Measurements from ENCODE around the gene ADCY3. TPM values are rescaled to one million over a fixed set of nuclear protein-coding genes. Genes with fewer than 3 reads are reported as not detected.

Gene ADCY3
- polyA plus RNA-seq, 2 donors, result 15.2 to 32.0 TPM

DNA sequence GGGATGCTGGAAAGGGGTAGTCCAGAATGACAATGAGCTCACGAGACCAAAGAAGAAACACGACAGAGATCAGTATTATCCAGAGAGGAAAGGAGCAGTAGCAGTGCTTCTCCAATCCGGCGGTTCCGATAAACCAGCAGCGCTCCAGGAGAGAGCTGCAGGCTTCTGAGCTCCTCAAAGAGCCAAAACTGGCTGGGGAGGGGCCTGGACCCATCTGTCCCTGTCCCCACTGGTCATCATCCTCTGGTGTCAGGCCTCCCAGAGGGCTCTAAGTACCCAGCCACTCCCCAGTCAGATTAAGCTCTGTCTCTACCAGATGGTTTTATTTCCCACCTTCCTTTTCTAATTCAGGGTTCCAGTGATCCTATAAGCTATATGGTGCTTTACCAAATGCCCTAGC, 28.5 kb upstream of the ADCY3 start:
- no peaks in the 10 kb centered on the region for H3K27me3 ChIP-seq (ENCODE audit: control insufficient read depth in 1 of 2, insufficient read depth in 2 of 2, low read length in 2 of 2)
- no peaks in the 10 kb centered on the region for H3K9me3 ChIP-seq (ENCODE audit: control insufficient read depth in 2 of 2, insufficient read depth in 1 of 2, low read depth in 1 of 2, low read length in 1 of 2)
- no peaks in the 10 kb centered on the region for H3K4me1 ChIP-seq (ENCODE audit: control insufficient read depth in 2 of 2, insufficient read depth in 2 of 2, low read length in 1 of 2)
- no peak overlapping the region for H3K27ac ChIP-seq (ENCODE audit: low read depth in 2 of 2, low read length in 1 of 2)
- H3K36me3 ChIP-seq (ENCODE audit: control insufficient read depth in 2 of 2, insufficient read depth in 2 of 2, low read length in 1 of 2), result peaks cover 14 to 16% of the 10 kb centered on the region in 2 donors
- H3K4me3 ChIP-seq (ENCODE audit: low read depth in 1 of 2, low read length in 2 of 2), result no peak overlapping the region
- WGBS, 2 donors, result 93 to 95% methylated on average over 6 of the region's 6 CpGs

DNA sequence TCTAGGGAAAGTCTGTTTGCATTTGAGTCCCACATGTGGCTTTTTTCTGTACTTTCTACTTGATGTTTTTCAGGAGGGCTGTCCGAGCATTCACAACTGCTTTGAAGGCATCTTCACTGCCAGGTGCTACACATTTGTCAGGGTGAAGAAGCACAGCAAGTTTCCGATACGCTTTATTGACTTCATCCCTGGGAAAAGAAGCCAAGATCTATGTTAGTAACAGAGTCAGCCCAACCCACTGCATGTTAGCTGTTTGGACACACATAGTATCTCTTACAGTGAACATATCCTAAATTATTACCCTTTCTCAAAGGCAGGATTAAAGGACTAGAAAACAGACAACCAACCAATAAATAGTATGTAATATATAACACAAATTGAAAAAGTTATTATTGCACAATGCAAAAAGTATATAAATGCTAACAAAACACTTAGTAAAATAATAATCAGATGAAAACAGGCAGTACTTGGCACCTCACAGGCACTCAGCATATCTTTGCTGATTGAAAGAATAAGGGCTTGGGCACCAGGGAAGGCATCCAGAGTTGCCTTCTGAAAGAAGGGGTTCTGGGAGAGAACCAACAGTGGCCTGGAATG, 27.6 kb upstream of the ADCY3 start:
- Histone ChIP-seq H3K36me3 (ENCODE audit: control insufficient read depth in 2 of 2, insufficient read depth in 2 of 2, low read length in 1 of 2) (peaks cover 14 to 16% of the 10 kb centered on the region in 2 donors), H3K27me3 (ENCODE audit: control insufficient read depth in 1 of 2, insufficient read depth in 2 of 2, low read length in 2 of 2) (no peaks in the 10 kb centered on the region), H3K4me3 (ENCODE audit: low read depth in 1 of 2, low read length in 2 of 2) (no peak overlapping the region), H3K4me1 (ENCODE audit: control insufficient read depth in 2 of 2, insufficient read depth in 2 of 2, low read length in 1 of 2) (no peaks in the 10 kb centered on the region), H3K27ac (ENCODE audit: low read depth in 2 of 2, low read length in 1 of 2) (no peak overlapping the region), H3K9me3 (ENCODE audit: control insufficient read depth in 2 of 2, insufficient read depth in 1 of 2, low read depth in 1 of 2, low read length in 1 of 2) (no peaks in the 10 kb centered on the region)
- WGBS, 2 donors, result 90 to 94% methylated on average over 3 of the region's 3 CpGs

DNA sequence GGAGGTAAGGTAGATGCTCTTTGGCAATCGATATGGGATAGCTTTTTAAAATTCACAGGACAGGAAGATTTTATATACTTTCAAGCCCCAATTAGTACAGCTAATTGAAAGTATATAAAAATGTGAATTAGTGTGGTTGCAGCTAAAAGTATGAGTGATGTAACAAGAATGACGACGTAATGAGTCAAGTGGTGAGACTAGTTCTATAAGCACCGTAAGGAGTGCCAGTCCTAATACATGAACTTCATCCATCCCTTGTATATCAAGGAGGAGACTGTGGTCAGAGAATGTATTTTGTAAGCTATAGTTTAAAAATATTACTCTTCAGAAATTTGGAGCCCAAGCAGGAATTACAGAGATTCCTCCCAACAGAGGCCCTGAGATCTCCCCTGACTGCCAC, 25.9 kb upstream of the ADCY3 start:
- Histone ChIP-seq H3K9me3 (ENCODE audit: control insufficient read depth in 2 of 2, insufficient read depth in 1 of 2, low read depth in 1 of 2, low read length in 1 of 2) (no peaks in the 10 kb centered on the region), H3K27ac (ENCODE audit: low read depth in 2 of 2, low read length in 1 of 2) (peak overlapping the region in 1 of 2 donors; percentile 69), H3K4me3 (ENCODE audit: low read depth in 1 of 2, low read length in 2 of 2) (no peak overlapping the region), H3K4me1 (ENCODE audit: control insufficient read depth in 2 of 2, insufficient read depth in 2 of 2, low read length in 1 of 2) (no peaks in the 10 kb centered on the region), H3K36me3 (ENCODE audit: control insufficient read depth in 2 of 2, insufficient read depth in 2 of 2, low read length in 1 of 2) (peaks cover 11 to 13% of the 10 kb centered on the region in 2 donors), H3K27me3 (ENCODE audit: control insufficient read depth in 1 of 2, insufficient read depth in 2 of 2, low read length in 2 of 2) (no peaks in the 10 kb centered on the region)
- WGBS, 2 donors, result 79 to 87% methylated on average over 4 of the region's 4 CpGs

DNA sequence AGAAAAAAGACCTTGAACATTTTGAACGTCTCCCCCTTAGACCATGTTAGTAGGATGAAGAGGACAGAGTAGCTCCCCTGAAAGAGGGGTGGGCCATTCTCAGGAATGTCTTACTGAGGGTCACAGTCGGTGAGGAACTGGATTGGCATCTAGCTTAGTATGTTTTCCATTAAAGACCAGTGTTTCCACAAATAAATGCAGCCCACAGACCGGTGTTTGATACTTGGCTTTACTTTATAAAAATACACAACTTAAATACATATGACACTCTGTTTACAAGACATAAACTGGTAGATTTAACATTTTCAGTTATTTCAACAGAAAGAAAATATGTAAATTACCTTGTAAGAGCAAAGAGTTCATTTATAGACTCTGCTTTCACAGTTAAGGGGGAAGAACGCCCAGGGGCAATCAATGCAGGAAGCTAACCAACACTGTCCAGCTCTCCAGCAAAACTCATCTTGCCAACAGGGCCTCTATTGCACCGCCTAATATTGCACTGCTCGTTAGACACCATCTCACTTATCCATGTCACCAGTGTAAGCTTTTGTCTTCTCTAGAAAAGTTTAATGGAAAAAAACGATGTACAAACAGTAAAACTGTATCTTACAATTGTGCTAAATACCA, 23.5 kb upstream of the ADCY3 start:
- Histone ChIP-seq H3K9me3 (ENCODE audit: control insufficient read depth in 2 of 2, insufficient read depth in 1 of 2, low read depth in 1 of 2, low read length in 1 of 2) (no peaks in the 10 kb centered on the region), H3K27me3 (ENCODE audit: control insufficient read depth in 1 of 2, insufficient read depth in 2 of 2, low read length in 2 of 2) (no peaks in the 10 kb centered on the region), H3K4me3 (ENCODE audit: low read depth in 1 of 2, low read length in 2 of 2) (no peak overlapping the region), H3K27ac (ENCODE audit: low read depth in 2 of 2, low read length in 1 of 2) (no peak overlapping the region), H3K4me1 (ENCODE audit: control insufficient read depth in 2 of 2, insufficient read depth in 2 of 2, low read length in 1 of 2) (no peaks in the 10 kb centered on the region), H3K36me3 (ENCODE audit: control insufficient read depth in 2 of 2, insufficient read depth in 2 of 2, low read length in 1 of 2) (peaks cover 11% of the 10 kb centered on the region in 2 donors)
- 80% methylated on average over 7 of the region's 7 CpGs for WGBS, 2 donors

DNA sequence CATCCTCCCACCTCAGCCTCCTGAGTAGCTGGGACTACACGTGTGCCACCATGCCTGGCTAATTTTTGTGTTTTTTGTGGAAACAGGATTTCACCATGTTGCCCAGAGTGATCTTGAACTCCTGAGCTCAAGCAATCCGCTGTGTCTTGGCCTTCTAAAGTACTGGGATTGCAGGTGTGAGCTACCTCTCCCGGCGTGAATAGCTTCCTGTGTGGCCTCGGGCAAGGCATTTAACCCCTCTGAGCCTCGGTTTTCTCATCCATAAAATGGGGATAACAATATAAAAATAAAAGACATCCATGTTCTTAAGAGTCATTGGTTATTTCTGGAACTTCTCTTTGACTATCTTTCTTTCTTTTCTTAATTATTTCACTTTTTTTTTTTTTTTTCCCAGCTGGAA, 19.3 kb upstream of the ADCY3 start:
- H3K27me3 ChIP-seq (ENCODE audit: control insufficient read depth in 1 of 2, insufficient read depth in 2 of 2, low read length in 2 of 2), result no peaks in the 10 kb centered on the region
- no peak overlapping the region for H3K4me3 ChIP-seq (ENCODE audit: low read depth in 1 of 2, low read length in 2 of 2)
- H3K9me3 ChIP-seq (ENCODE audit: control insufficient read depth in 2 of 2, insufficient read depth in 1 of 2, low read depth in 1 of 2, low read length in 1 of 2), result no peaks in the 10 kb centered on the region
- H3K4me1 ChIP-seq (ENCODE audit: control insufficient read depth in 2 of 2, insufficient read depth in 2 of 2, low read length in 1 of 2), result no peaks in the 10 kb centered on the region
- H3K36me3 ChIP-seq (ENCODE audit: control insufficient read depth in 2 of 2, insufficient read depth in 2 of 2, low read length in 1 of 2), result no peaks in the 10 kb centered on the region
- H3K27ac ChIP-seq (ENCODE audit: low read depth in 2 of 2, low read length in 1 of 2), result no peak overlapping the region
- 76 to 82% methylated on average over 6 of the region's 6 CpGs for WGBS, 2 donors

DNA sequence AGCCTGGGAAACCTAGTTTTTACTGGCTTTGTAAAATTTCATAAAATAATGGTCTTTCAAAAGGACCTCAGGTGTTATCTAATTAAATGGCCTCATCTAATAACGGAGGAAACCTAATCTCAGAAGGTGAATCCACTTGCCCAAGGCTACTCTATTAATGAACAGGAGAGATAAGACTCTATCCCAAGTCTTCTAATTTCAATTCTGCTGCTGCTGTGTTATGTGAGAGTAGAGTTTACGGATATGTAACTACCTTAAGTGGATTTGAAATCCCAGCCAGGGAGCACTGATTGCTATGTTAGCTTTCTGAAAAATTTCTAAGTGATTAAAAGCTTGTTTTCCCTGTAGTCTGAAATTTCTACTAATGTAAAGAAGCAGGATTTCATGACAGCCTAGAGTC, 17.2 kb upstream of the ADCY3 start:
- no peak overlapping the region for H3K4me3 ChIP-seq (ENCODE audit: low read depth in 1 of 2, low read length in 2 of 2)

DNA sequence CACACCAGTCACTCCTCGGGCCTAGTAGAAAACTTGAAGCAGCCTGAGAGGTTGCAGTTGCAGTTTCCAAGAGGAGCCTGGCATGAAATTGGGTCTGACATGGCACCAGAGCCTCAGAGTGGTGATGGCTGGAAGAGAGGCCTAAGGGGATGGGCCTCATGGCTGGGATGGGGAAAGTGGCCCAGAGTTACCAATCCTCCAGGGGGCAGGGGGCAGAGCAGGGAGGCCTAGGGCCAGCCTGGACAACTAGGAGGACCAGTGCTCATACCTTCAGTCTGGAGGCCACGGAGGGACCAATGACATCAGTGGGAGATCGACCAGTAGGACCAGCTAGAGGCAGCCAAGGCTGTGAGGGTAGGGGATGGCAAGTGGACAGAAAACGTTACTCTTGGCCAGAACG, 15.1 kb upstream of the ADCY3 start:
- no peak overlapping the region for H3K4me3 ChIP-seq (ENCODE audit: low read depth in 1 of 2, low read length in 2 of 2)
- no peak overlapping the region for H3K27ac ChIP-seq (ENCODE audit: low read depth in 2 of 2, low read length in 1 of 2)
- H3K9me3 ChIP-seq (ENCODE audit: control insufficient read depth in 2 of 2, insufficient read depth in 1 of 2, low read depth in 1 of 2, low read length in 1 of 2), result no peaks in the 10 kb centered on the region
- H3K36me3 ChIP-seq (ENCODE audit: control insufficient read depth in 2 of 2, insufficient read depth in 2 of 2, low read length in 1 of 2), result no peaks in the 10 kb centered on the region
- WGBS, 2 donors, result 90% methylated on average over 5 of the region's 5 CpGs
- H3K27me3 ChIP-seq (ENCODE audit: control insufficient read depth in 1 of 2, insufficient read depth in 2 of 2, low read length in 2 of 2), result no peaks in the 10 kb centered on the region
- no peaks in the 10 kb centered on the region for H3K4me1 ChIP-seq (ENCODE audit: control insufficient read depth in 2 of 2, insufficient read depth in 2 of 2, low read length in 1 of 2)

More for the DNA sequence above, 17.2 kb upstream of the ADCY3 start:
- Histone ChIP-seq H3K4me1 (ENCODE audit: control insufficient read depth in 2 of 2, insufficient read depth in 2 of 2, low read length in 1 of 2) (no peaks in the 10 kb centered on the region), H3K27me3 (ENCODE audit: control insufficient read depth in 1 of 2, insufficient read depth in 2 of 2, low read length in 2 of 2) (no peaks in the 10 kb centered on the region), H3K9me3 (ENCODE audit: control insufficient read depth in 2 of 2, insufficient read depth in 1 of 2, low read depth in 1 of 2, low read length in 1 of 2) (no peaks in the 10 kb centered on the region), H3K27ac (ENCODE audit: low read depth in 2 of 2, low read length in 1 of 2) (no peak overlapping the region), H3K36me3 (ENCODE audit: control insufficient read depth in 2 of 2, insufficient read depth in 2 of 2, low read length in 1 of 2) (no peaks in the 10 kb centered on the region)
- WGBS, 2 donors, result 87 to 90% methylated on average over 2 of the region's 2 CpGs

DNA sequence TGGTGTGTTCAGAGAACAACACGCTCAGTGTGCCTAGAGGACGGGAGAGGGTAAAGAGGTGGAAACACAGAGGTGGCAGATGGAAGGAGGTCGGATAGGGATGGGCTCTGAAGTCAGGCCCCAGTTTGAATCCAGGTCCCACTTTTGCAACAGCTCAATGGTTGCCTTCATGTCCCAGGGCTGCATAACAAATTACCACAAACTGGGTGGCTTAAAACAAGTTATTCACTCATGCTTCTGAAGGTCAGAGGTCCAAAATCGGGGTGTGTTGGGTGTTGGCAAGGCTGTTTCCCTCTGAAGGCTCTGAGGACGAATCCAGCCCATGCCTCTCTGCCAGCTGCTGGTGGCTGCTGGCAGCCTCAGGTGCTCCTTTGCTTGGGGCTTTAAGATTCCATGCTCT, 12.7 kb upstream of the ADCY3 start:
- Histone ChIP-seq H3K9me3 (ENCODE audit: control insufficient read depth in 2 of 2, insufficient read depth in 1 of 2, low read depth in 1 of 2, low read length in 1 of 2) (no peaks in the 10 kb centered on the region), H3K27me3 (ENCODE audit: control insufficient read depth in 1 of 2, insufficient read depth in 2 of 2, low read length in 2 of 2) (no peaks in the 10 kb centered on the region), H3K36me3 (ENCODE audit: control insufficient read depth in 2 of 2, insufficient read depth in 2 of 2, low read length in 1 of 2) (no peaks in the 10 kb centered on the region), H3K27ac (ENCODE audit: low read depth in 2 of 2, low read length in 1 of 2) (no peak overlapping the region), H3K4me3 (ENCODE audit: low read depth in 1 of 2, low read length in 2 of 2) (no peak overlapping the region), H3K4me1 (ENCODE audit: control insufficient read depth in 2 of 2, insufficient read depth in 2 of 2, low read length in 1 of 2) (no peaks in the 10 kb centered on the region)
- 76 to 80% methylated on average over 5 of the region's 5 CpGs for WGBS, 2 donors

DNA sequence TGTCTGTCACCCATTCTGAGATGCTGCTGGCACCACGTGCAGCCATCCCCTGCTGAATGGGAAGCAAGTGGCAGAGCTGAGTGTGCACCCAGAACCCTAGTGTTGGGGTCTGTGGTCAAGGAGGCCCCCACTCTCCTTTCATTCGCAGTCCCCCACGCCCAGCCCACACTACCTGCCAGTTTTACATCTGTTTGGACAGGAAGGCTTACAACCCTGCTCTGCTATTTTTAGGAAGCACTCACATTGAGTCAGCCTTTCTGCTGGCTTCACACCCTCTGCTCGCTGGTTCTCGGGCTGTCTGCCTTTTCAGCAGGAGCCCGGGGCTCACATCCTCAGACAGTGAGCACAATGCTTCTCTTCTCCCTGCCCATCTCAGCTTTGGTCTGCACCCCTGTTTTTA, 10.7 kb upstream of the ADCY3 start:
- Histone ChIP-seq H3K27me3 (ENCODE audit: control insufficient read depth in 1 of 2, insufficient read depth in 2 of 2, low read length in 2 of 2) (no peaks in the 10 kb centered on the region), H3K36me3 (ENCODE audit: control insufficient read depth in 2 of 2, insufficient read depth in 2 of 2, low read length in 1 of 2) (no peaks in the 10 kb centered on the region), H3K9me3 (ENCODE audit: control insufficient read depth in 2 of 2, insufficient read depth in 1 of 2, low read depth in 1 of 2, low read length in 1 of 2) (no peaks in the 10 kb centered on the region), H3K4me1 (ENCODE audit: control insufficient read depth in 2 of 2, insufficient read depth in 2 of 2, low read length in 1 of 2) (peaks cover 0 to 5% of the 10 kb centered on the region in 2 donors), H3K4me3 (ENCODE audit: low read depth in 1 of 2, low read length in 2 of 2) (no peak overlapping the region), H3K27ac (ENCODE audit: low read depth in 2 of 2, low read length in 1 of 2) (no peak overlapping the region)
- WGBS, 2 donors, result 54 to 57% methylated on average over 6 of the region's 6 CpGs

DNA sequence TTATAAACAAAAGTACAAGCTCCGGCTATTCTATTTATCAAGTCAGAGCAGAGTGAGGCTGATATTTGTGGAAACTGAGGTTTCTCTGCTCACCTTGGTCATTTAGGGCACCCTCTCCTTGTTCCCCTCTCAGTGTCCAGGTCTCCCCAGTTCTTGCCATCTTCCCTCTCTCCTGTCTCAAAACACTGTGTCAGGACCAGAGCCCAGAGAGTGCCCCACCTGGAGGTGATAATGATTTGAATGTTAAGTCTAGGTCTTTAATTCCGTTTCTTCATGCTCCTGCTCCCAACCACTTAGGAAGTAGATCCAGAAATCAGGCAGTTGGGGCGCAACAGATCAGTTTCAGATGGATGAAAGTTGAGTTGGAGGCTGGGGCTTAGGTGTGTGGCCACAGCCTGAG, 9.2 kb upstream of the ADCY3 start:
- Histone ChIP-seq H3K27ac (ENCODE audit: low read depth in 2 of 2, low read length in 1 of 2) (no peak overlapping the region), H3K36me3 (ENCODE audit: control insufficient read depth in 2 of 2, insufficient read depth in 2 of 2, low read length in 1 of 2) (no peaks in the 10 kb centered on the region), H3K4me3 (ENCODE audit: low read depth in 1 of 2, low read length in 2 of 2) (no peak overlapping the region), H3K9me3 (ENCODE audit: control insufficient read depth in 2 of 2, insufficient read depth in 1 of 2, low read depth in 1 of 2, low read length in 1 of 2) (no peaks in the 10 kb centered on the region), H3K27me3 (ENCODE audit: control insufficient read depth in 1 of 2, insufficient read depth in 2 of 2, low read length in 2 of 2) (no peaks in the 10 kb centered on the region), H3K4me1 (ENCODE audit: control insufficient read depth in 2 of 2, insufficient read depth in 2 of 2, low read length in 1 of 2) (peaks cover 0 to 5% of the 10 kb centered on the region in 2 donors)
- 89 to 92% methylated on average over 3 of the region's 3 CpGs for WGBS, 2 donors

Measured in esophagus (tissue), 2 donors.